WI38 (cell line): Measurements from ENCODE around the gene M1AP.

Experiments
- H3K4me3 ChIP-seq: 2 replicates; pipeline ENCODE4 v1.5.1; 2011; ENCODE audit warnings: low read depth, mild to moderate bottlenecking, control low read depth, low read length
- CTCF ChIP-seq: IDR thresholded peaks from 2 replicates; pipeline ENCODE4 v1.5.1; 2012; ENCODE audit warnings: low read depth, mild to moderate bottlenecking, control low read depth, low read length

M1AP gene

DNA sequence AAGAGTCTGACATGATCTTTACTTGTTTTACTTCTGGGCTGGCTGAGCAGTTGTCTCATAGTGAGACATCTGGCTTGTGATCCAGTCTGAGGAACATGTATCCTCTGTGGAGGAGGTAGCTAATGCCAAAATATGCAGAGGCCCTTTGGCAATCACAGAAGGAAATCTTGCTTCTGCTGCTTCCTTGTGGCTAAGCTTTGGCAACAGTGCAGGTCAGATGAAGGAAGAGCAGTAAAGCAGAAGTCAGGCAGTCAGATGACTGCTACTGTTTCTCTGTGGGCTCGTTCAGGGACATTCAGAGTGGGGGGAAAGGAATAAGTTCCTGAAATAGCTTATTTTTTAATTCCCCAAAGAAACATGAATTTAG is 71.3 kb downstream of the M1AP start:
- TF ChIP-seq CTCF = no peak
- H3K4me3 ChIP-seq = no peak overlapping the region

GRCh38 chr2:74576211-74576862 is 71.8 kb downstream of the M1AP start:
- no peak overlapping the region for H3K4me3 ChIP-seq
- no peak for TF ChIP-seq CTCF

DNA sequence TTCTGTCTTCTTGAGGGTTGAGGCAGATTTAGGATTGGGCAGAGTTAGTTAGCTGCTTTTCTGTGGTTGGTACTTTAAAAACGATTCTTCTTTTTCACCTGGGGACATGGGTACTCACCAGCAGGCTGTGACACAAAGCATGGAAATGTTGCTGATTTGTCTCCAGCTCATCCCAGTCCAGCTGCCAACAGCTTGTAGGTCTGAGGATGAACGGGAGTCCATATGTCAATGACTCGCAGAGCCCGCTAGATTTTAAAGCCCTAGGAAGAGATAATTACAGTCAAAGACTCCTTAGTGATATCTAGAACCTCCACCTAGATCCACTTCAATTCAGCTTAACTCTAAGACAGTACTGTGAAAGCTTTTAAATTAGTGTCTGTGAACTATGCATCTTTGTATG is 72.8 kb downstream of the M1AP start:
- no peak overlapping the region for H3K4me3 ChIP-seq
- TF ChIP-seq CTCF = no peak

- H3K4me3 ChIP-seq = peak overlapping the region; percentile 36
Measured at GRCh38 chr2:74573747-74574562, 74.2 kb downstream of the M1AP start.

GRCh38 chr2:74572178-74572925 is 75.8 kb downstream of the M1AP start:
- TF ChIP-seq CTCF = no peak
- H3K4me3 ChIP-seq = no peak overlapping the region

More at GRCh38 chr2:74573747-74574562, 74.2 kb downstream of the M1AP start:
- TF ChIP-seq CTCF = no peak

DNA sequence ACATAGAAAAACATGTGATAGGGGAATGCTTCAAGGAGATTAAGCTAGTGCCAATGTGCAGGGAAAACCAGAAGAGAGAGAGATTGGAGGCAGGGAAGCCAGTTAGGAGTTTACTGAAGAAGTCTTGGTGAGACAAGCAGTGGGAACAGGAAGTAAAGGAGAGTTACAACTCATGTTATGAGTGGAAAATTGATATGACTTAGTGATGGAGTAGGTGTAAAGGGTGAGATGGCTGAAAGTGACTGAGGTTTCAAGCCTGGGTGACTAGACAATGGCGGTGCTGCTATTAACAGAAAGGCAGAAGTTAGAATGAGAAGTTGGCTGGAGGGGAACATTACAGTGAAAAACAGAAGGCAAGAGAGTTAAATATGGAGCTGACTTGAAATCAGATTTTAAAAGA is 77.1 kb downstream of the M1AP start:
- TF ChIP-seq CTCF = no peak
- no peak overlapping the region for H3K4me3 ChIP-seq

GRCh38 chr2:74569686-74570085 is 78.4 kb downstream of the M1AP start:
- no peak overlapping the region for H3K4me3 ChIP-seq
- TF ChIP-seq CTCF = no peak
